GM12878 (cell line): ENCODE results near the gene TTC8. TPM values are rescaled to one million over a fixed set of nuclear protein-coding genes. Genes with fewer than 3 reads are reported as not detected.

Experiments
- ATAC-seq: fragments of 200-7000 bp; cut with Tn5 transposase; 3 replicates; pipeline ENCODE4 v1.9.1; 2020; ENCODE audit warnings: mild to moderate bottlenecking, moderate library complexity
- BruUV-seq: library from RNA; stranded (reverse); fragments of 400-500 nt; replicated peaks from 2 replicates; lab custom pipeline; 2021; lab: Mats Ljungman, UMichigan
- CTCF ChIA-PET: fragments of 300-600 bp; sonication (Branson Sonifier 250); formaldehyde crosslinking; extraction: SDS; loops from one replicate; lab custom pipeline; 2021; ENCODE audit warnings: inconsistent platforms; lab: Yijun Ruan, JAX
- POLR2A ChIA-PET: fragments of 350-600 bp; formaldehyde crosslinking; extraction: SDS; loops from one replicate; lab custom pipeline; 2021; ENCODE audit warnings: inconsistent platforms; lab: Charles Lee
- RAD21 ChIA-PET: fragments of 300-600 bp; sonication (Branson Sonifier 250); formaldehyde crosslinking; loops from one replicate; lab custom pipeline; 2023; ENCODE audit warnings: antibody characterized with exemption; ENCODE audit not compliant: unreplicated experiment; lab: Charles Lee
- SMC1A ChIA-PET: fragments of 300-600 bp; sonication (Branson Sonifier 250); formaldehyde crosslinking; loops from one replicate; lab custom pipeline; 2023; ENCODE audit not compliant: unreplicated experiment, uncharacterized antibody; lab: Charles Lee
- DNase-seq: peaks from one replicate; pipeline ENCODE4 v3.0.0-alpha.2; 2011; ENCODE audit warnings: low read depth, low spot score
- FAIRE-seq: peaks from 3 replicates; lab custom pipeline; 2011; peaks lifted over from hg19 to GRCh38; lab: Jason Lieb, UNC
- H2AFZ ChIP-seq: 2 replicates; pipeline ENCODE4 v1.6.0; 2011; ENCODE audit warnings: low read depth, low read length, control low read depth; ENCODE audit not compliant: control insufficient read depth
- H3K27ac ChIP-seq: 2 replicates; pipeline ENCODE4 v1.5.1; 2011; ENCODE audit warnings: control low read depth; ENCODE audit not compliant: control insufficient read depth, insufficient read depth
- H3K27me3 ChIP-seq, 2 experiments: replicated peaks in 1 of 2; 2 replicates each; pipeline versions ENCODE4 v1.6.0 to v1.6.1; 2011; ENCODE audit warnings: low read length in 1 of 2; ENCODE audit not compliant: control insufficient read depth in 2 of 2, insufficient read depth in 2 of 2
- H3K36me3 ChIP-seq, 2 experiments: 2 replicates each; pipeline ENCODE4 v1.5.1; 2011; ENCODE audit warnings: low read length in 1 of 2; ENCODE audit not compliant: control insufficient read depth in 2 of 2, insufficient read depth in 2 of 2
- H3K4me1 ChIP-seq: 2 replicates; pipeline ENCODE4 v1.6.1; 2011; ENCODE audit warnings: mild to moderate bottlenecking, low read length, moderate library complexity, mixed read lengths; ENCODE audit not compliant: control insufficient read depth, insufficient read depth
- H3K4me2 ChIP-seq: 2 replicates; pipeline ENCODE4 v1.6.0; 2011; ENCODE audit warnings: control low read depth; ENCODE audit not compliant: control insufficient read depth, insufficient read depth
- H3K4me3 ChIP-seq: fragments of 200-600 bp; sonication (generic); 2 replicates; pipeline ENCODE4 v1.5.1; 2016
- H3K79me2 ChIP-seq: 2 replicates; pipeline ENCODE4 v1.6.0; 2011; ENCODE audit warnings: low read length; ENCODE audit not compliant: control insufficient read depth, insufficient read depth
- H3K9ac ChIP-seq: 2 replicates; pipeline ENCODE4 v1.8.0; 2011; ENCODE audit warnings: low read length, control low read depth, mixed read lengths; ENCODE audit not compliant: control insufficient read depth, insufficient read depth
- H3K9me3 ChIP-seq: replicated peaks from 3 replicates; pipeline ENCODE4 v1.5.1; 2011; ENCODE audit warnings: mild to moderate bottlenecking, low read length; ENCODE audit not compliant: control insufficient read depth, insufficient read depth
- H4K20me1 ChIP-seq: 2 replicates; pipeline ENCODE4 v1.6.0; 2011; ENCODE audit not compliant: control insufficient read depth, insufficient read depth
- CHD4 ChIP-seq: fragments of 200-600 bp; sonication (generic); IDR thresholded peaks from 2 replicates; pipeline ENCODE4 v1.6.1; 2016; ENCODE audit warnings: mild to moderate bottlenecking
- EED ChIP-seq: sonication (generic); IDR thresholded peaks from 2 replicates; pipeline ENCODE4 v1.6.1; 2016; ENCODE audit warnings: antibody characterized with exemption, low read depth
- EZH2 ChIP-seq: IDR thresholded peaks from 2 replicates; pipeline ENCODE4 v1.6.1; 2012; ENCODE audit warnings: low read depth, mild to moderate bottlenecking, control low read depth, inconsistent platforms, low read length, borderline replicate concordance; ENCODE audit not compliant: control insufficient read depth
- KAT2A ChIP-seq: conservative IDR thresholded peaks from 2 replicates; pipeline ENCODE4 v1.6.1; 2011; ENCODE audit warnings: low read depth, low read length; ENCODE audit not compliant: control insufficient read depth
- MEF2B ChIP-seq: fragments of 450-650 bp; IDR thresholded peaks from 2 replicates; pipeline ENCODE4 v1.6.1; 2018; ENCODE audit warnings: mild to moderate bottlenecking, moderate library complexity; ENCODE audit not compliant: partially characterized antibody, poor library complexity, severe bottlenecking
- NR2F1 ChIP-seq: fragments of 450-650 bp; conservative IDR thresholded peaks from 2 replicates; pipeline ENCODE4 v1.6.1; 2017; ENCODE audit warnings: mild to moderate bottlenecking
- RAD51 ChIP-seq: fragments of 450-650 bp; IDR thresholded peaks from 2 replicates; pipeline ENCODE4 v1.6.1; 2016; ENCODE audit warnings: moderate library complexity, mild to moderate bottlenecking, inconsistent platforms
- SMARCA5 ChIP-seq: fragments of 450-650 bp; IDR thresholded peaks from 2 replicates; pipeline ENCODE4 v1.6.1; 2017; ENCODE audit warnings: mild to moderate bottlenecking
- STAT1 ChIP-seq: fragments of 450-650 bp; conservative IDR thresholded peaks from 2 replicates; pipeline ENCODE4 v1.6.1; 2014; ENCODE audit warnings: antibody characterized with exemption, mild to moderate bottlenecking
- SUZ12 ChIP-seq: fragments of 200-600 bp; sonication (generic); IDR thresholded peaks from one replicate; pipeline ENCODE4 v1.6.1; 2018; ENCODE audit warnings: antibody characterized with exemption, mild to moderate bottlenecking; ENCODE audit not compliant: unreplicated experiment
- WGBS: methylation state at CpG from one replicate; pipeline ENCODE4 v1.1.6; 2016; ENCODE audit warnings: low lambda C conversion rate; ENCODE audit not compliant: insufficient replicate concordance, insufficient coverage; ENCODE audit errors: missing lambda C conversion rate; 5-methylcytosine and 5-hydroxymethylcytosine counted together
- in situ Hi-C: fragments of 300-500 bp; cut with MboI; formaldehyde crosslinking; loops from 9 replicates; pipeline ENCODE4 v1.14.3; 2018; ENCODE audit warnings: mixed read lengths
- intact Hi-C: fragments of 100-400 bp; cut with micrococcal nuclease; formaldehyde crosslinking; loops from one replicate; pipeline ENCODE4 v1.14.2; 2022; ENCODE audit not compliant: unreplicated experiment
- polyA plus RNA-seq, 11 experiments: library from polyadenylated mRNA; depleted of rRNA in 4 of 11; unstranded in 6 of 11; stranded (reverse) in 5 of 11; fragments of >200 nt; fragmentation: Nextera tagmentation in 4 of 11; fragmentation: Illumina TruSeq in 1 of 11; extraction: Ambion mirVana in 4 of 11; extraction: Trizol in 1 of 11; gene quantifications; 1 replicate in 1 of 11; 2 replicates in 10 of 11; pipeline versions ENCODE4 v1.2.1 to v1.2.3, GENCODE V29; 2011 to 2016; ENCODE audit warnings: inconsistent platforms in 2 of 11, missing spikeins in 2 of 11, low read depth in 1 of 11
- total RNA-seq, 4 experiments: library from RNA; depleted of rRNA in 3 of 4; stranded (reverse); fragments of >200 nt in 3 of 4; fragmentation: Illumina TruSeq in 1 of 4; extraction: Trizol in 1 of 4; gene quantifications; 2 replicates each; pipeline versions ENCODE4 v1.2.1 to v1.2.3, GENCODE V29; 2013 to 2021
- TF ChIP-seq, protein P1 (sequence below): fragments of 450-650 bp; IDR thresholded peaks from 2 replicates; pipeline ENCODE4 v1.6.1; 2017; ENCODE audit warnings: mild to moderate bottlenecking
- TF ChIP-seq, protein P2 (sequence below): fragments of 450-650 bp; IDR thresholded peaks from 2 replicates; pipeline ENCODE4 v1.6.1; 2017; ENCODE audit warnings: antibody characterized with exemption, mild to moderate bottlenecking, moderate library complexity

TTC8 gene
- total and polyA plus RNA-seq, 10 of the 15 experiments (the other 5 are each of a cell fraction or from before 2014, with no cell fraction given), result 1.5 to 4.6 (median 2.5) TPM

GRCh38 chr14:88901991-88902390 is 77.5 kb downstream of the TTC8 start:
- no peaks in the 10 kb centered on the region for H3K4me1 ChIP-seq
- CTCF ChIA-PET, result no interaction called here

More at GRCh38 chr14:88901991-88902390, 77.5 kb downstream of the TTC8 start:
- Histone ChIP-seq H2AFZ (no peak overlapping the region), H3K27me3 (no peaks in the 10 kb centered on the region), H3K79me2 (no peaks in the 10 kb centered on the region), H3K4me2 (no peak overlapping the region), H3K9ac (no peak overlapping the region), H3K4me3 (no peak overlapping the region), H3K9me3 (no peaks in the 10 kb centered on the region), H3K27ac (no peak overlapping the region), H3K36me3 (no peaks in the 10 kb centered on the region), H4K20me1 (no peaks in the 10 kb centered on the region; the same call in 1 of the 2 replicates)
- TF ChIP-seq STAT1 (no peak), KAT2A (no peak), SUZ12 (no peak), NR2F1 (no peak), EED (no peak), RAD51 (no peak), MEF2B (no peak), CHD4 (no peak), EZH2 (no peak), SMARCA5 (no peak)
- TF ChIP-seq, protein P1, sequence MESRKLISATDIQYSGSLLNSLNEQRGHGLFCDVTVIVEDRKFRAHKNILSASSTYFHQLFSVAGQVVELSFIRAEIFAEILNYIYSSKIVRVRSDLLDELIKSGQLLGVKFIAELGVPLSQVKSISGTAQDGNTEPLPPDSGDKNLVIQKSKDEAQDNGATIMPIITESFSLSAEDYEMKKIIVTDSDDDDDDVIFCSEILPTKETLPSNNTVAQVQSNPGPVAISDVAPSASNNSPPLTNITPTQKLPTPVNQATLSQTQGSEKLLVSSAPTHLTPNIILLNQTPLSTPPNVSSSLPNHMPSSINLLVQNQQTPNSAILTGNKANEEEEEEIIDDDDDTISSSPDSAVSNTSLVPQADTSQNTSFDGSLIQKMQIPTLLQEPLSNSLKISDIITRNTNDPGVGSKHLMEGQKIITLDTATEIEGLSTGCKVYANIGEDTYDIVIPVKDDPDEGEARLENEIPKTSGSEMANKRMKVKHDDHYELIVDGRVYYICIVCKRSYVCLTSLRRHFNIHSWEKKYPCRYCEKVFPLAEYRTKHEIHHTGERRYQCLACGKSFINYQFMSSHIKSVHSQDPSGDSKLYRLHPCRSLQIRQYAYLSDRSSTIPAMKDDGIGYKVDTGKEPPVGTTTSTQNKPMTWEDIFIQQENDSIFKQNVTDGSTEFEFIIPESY, result no peak
- TF ChIP-seq, protein P2, sequence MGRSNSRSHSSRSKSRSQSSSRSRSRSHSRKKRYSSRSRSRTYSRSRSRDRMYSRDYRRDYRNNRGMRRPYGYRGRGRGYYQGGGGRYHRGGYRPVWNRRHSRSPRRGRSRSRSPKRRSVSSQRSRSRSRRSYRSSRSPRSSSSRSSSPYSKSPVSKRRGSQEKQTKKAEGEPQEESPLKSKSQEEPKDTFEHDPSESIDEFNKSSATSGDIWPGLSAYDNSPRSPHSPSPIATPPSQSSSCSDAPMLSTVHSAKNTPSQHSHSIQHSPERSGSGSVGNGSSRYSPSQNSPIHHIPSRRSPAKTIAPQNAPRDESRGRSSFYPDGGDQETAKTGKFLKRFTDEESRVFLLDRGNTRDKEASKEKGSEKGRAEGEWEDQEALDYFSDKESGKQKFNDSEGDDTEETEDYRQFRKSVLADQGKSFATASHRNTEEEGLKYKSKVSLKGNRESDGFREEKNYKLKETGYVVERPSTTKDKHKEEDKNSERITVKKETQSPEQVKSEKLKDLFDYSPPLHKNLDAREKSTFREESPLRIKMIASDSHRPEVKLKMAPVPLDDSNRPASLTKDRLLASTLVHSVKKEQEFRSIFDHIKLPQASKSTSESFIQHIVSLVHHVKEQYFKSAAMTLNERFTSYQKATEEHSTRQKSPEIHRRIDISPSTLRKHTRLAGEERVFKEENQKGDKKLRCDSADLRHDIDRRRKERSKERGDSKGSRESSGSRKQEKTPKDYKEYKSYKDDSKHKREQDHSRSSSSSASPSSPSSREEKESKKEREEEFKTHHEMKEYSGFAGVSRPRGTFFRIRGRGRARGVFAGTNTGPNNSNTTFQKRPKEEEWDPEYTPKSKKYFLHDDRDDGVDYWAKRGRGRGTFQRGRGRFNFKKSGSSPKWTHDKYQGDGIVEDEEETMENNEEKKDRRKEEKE, result no peak
- no peak for FAIRE-seq
- no peak for DNase-seq
- 13% methylated on average over 3 of the region's 3 CpGs for WGBS
- POLR2A ChIA-PET, result no interaction called here
- intact Hi-C loops, result no loop called here
- ATAC-seq, result no peak
- SMC1A ChIA-PET, result no interaction called here
- RAD21 ChIA-PET, result no interaction called here
- no TSS peak for BruUV-seq
- in situ Hi-C loops, result no loop called here
